Activated CD8-positive, alpha-beta memory T cell treated with anti-CD3 and anti-CD28 coated beads, Interleukin-2, amount 50 U/mL, for 1 hour (primary cell): ENCODE measurements around the gene NHS.

Experiments used
- DNase-seq: peaks from one replicate; pipeline ENCODE4 v3.0.0-alpha.2; 2020; ENCODE audit errors: extremely low read depth

NHS gene

GRCh38 chrX:17736478-17736855 is 361.5 kb downstream of the NHS start:
- no peak for DNase-seq

DNA sequence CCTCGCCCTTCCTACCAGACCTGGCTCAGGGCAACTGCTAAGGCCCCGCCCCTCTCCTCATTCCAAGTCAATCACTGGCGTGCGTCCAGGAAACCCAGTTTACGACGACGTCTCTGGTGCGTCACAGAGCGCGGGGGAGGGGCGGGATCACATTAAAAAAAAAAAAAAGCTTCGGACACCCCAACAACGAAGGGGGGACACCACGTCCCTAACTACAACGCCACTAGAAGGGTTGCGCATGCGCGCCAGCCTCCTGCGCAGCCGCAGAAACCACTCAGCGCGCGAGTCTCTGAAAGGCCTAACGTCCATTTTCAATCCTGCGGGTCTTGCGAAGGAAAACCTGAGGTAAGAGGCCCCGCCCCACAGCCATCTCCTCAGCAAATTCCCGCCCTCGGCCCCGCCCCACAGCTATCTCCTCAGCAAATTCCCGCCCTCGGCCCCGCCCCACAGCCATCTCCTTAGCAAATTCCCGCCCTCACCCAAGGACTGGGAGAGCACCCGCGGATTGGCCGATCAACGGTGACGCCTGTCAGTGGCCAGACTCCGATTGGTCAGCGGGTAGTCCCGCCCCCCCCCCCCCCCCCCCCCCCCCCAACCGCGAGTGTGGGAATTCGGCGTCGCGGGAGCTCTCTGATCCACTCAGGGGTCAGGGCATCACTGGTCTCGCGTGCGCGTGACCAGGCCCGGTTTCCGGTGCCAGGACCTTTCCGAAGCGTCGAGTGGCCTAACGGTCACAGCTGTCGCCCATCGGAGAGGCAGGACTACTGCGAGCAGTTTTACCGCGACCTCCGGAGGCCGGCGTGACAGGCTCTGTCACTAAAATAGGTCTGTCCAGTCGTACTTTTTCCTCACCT is 362.1 kb downstream of the NHS start, which contains the start of gene SCML1:
Gene SCML1, plus strand, starts transcription at position 638 of the 854 bp plus-strand sequence. CDS start 6,694 bp downstream, outside the sequence.
- DNase-seq: peak; percentile 82

- peak; percentile 17 for DNase-seq
Measured at GRCh38 chrX:17737710-17737985, 362.6 kb downstream of the NHS start.

GRCh38 chrX:17737986-17738713 is 363.1 kb downstream of the NHS start:
- peak; percentile 30 for DNase-seq

DNA sequence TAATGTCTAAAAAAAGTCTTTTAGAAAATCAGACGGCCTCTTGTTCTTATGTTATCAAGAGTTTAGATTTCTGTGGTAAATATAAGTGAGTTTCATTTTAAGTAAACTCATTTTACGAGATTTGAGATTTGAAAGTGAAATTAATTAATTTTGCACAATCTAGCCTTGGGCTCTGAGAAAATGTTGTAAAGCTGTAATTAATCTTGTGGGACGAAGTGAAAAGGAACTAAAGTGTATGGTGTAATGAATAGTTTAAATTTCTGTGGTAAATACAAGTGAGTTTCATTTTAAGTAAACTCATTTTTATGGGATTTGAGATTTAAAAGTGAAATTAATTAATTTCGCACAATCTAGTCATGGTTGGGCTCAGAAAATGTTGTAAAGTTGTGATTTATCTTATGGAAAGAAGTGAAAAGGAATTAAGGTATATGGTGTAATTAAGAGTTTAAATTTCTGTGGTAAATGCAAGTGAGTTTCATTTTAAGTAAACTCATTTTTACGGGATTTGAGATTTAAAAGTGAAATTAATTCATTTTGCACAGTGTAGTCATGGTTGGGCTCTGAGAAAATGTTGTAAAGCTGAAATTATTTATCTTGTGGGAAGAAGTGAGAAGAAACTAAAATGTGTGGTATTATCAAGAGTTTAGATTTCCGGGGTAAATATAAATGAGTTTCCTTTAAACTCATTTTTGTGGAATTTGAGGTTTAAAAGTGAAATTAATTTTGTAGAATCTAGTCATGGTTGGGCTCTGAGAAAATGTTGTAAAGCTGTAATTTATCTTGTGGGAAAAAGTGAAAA is 363.9 kb downstream of the NHS start:
- DNase-seq: no peak

DNA sequence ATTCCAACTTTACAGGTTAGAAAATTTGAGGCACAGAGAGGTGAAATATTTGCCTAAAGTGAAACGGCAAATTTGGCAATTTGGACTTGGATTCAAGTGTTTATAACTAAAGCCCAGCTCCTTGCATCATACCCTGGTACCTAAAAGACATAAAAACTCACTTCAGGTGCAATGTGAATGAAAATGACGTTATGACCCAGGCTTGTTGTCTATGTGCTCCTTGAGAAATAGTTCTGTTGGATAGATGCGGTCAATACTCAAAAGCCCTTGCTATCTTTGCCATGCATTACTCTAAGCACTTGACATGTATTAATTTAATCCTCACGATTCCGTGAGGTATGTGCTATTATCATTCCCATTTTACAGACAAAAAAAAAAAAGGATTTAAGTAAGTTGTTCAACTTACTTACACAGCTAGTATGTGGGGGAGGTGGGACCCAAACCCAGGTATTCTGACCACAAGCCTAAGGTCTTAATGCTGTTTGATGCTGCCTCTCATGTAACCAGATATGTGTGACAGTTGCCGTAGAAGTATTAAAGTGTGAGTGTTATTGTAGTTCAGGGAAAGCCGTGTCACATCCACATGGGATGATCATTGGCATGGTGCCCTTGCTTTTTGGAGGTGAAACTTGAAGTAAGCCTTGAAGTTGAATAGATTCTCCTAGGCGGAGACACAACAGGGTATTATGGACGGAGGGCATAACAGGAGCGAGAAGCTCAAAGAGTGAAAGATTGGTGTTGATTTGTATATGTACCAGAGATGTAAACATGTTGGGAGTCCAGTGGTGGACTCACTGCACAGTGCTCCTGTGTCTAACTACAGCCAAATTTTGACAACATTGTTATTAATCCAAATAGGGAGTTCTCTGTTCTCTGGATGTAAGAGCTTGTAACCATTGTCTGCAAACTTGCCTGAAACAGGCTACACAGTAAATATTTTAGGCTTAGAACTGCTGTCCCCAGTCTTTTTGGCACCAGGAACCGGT is 365.4 kb downstream of the NHS start:
- no peak for DNase-seq

DNA sequence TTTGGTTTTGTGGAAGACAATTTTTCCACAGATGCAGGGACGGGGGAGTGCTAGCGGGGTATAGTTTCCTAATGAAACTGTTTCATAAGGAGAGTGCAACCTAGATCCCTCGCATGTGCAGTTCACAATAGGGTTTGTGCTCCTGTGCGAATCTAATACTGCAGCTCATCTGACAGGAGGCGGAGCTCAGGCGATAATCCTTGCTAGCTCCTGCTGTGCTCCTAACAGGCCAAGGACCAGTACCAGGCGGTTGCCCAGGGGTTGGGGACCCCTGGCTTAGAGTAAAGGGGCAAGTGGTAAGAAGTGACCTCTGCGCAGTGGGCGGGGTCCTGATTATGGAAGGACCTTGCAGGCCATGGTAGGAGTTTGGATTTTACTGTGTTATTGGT is 366.1 kb downstream of the NHS start:
- no peak for DNase-seq

GRCh38 chrX:17743913-17744312 is 368.9 kb downstream of the NHS start:
- DNase-seq: no peak

GRCh38 chrX:17744896-17745523 is 370.0 kb downstream of the NHS start:
- DNase-seq: no peak

GRCh38 chrX:17747692-17748091 is 372.7 kb downstream of the NHS start:
- no peak for DNase-seq

- no peak for DNase-seq
Measured at GRCh38 chrX:17748684-17749083, 373.7 kb downstream of the NHS start.

DNA sequence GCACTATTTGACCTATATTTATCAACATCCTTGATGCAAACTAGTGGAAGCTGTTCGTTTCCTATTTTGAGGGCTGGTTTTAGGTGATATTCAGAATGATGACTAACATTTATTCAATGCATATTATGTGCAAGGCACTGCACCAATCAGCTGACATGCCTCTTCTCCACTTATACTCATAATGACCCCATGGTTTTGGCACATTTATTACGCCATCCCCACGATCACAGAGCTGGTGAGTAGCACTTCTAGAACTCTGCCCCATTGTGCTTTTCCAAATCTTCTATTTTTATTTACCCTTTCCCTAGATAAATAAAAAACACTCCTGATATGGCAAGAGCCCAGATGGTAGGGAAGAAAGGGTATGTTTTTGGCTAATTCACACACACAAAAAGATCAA is 375.4 kb downstream of the NHS start:
- no peak for DNase-seq

GRCh38 chrX:17758382-17758781 is 383.4 kb downstream of the NHS start:
- DNase-seq: no peak

- DNase-seq: no peak
Measured at GRCh38 chrX:17759990-17760389, 385.0 kb downstream of the NHS start.

GRCh38 chrX:17767734-17768133 is 392.7 kb downstream of the NHS start:
- DNase-seq: no peak

DNA sequence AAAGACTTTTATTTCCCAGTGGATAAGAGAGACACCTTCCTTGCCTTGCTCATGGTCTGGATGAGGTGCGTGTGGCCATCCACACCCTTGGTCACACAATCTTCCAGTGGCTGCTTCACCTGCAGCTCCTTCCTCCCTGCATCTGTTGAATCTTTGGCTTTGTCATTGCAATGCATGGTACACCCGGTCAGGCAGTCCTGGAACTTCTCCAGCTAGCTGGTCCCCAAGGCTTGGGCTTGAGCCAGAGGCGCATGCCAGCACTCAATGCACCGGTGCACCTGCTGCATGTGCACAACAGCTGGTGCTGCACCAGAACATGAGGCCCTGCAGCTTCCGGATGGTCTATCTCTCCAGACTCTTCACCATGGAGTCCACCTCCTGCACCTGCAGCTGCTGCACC is 394.0 kb downstream of the NHS start:
- no peak for DNase-seq

- no peak for DNase-seq
Measured at GRCh38 chrX:17769701-17770269, 394.8 kb downstream of the NHS start.

- DNase-seq: no peak
Measured at GRCh38 chrX:17773221-17773876, 398.3 kb downstream of the NHS start.

GRCh38 chrX:17774053-17774452 is 399.1 kb downstream of the NHS start:
- no peak for DNase-seq

DNA sequence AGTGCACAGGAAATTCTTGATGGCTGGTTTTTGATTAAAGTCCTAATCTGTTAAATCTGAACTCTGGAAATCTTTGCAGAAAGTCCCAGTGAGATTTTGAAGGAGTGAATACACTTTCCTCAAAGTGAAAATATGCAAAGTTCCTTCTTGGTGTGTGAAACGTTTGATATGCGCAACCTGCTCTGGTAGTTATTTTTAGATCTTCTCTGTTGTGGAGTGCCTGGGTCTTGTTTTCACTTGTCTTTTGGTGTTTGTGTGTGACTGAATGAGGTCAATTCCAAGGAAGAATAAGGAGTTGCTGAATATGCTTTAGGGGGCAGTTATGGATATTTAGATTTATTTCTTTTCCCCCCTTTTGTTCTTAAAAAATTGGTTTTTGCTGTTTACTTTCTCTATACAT is 404.0 kb downstream of the NHS start:
- no peak for DNase-seq
